Thyroid gland (tissue), 4 donors: ENCODE data around the gene HTRA3. TPM values are rescaled to one million over a fixed set of nuclear protein-coding genes. Genes with fewer than 3 reads are reported as not detected.

Experiments
- DNase-seq, 2 donors: peaks; one replicate each; pipeline ENCODE4 v3.0.0-alpha.2; 2019
- H3K27ac ChIP-seq, 3 donors: fragments of 200-600 bp; sonication (generic); 1 replicate in 2 of 3; 2 replicates in 1 of 3; pipeline ENCODE4 v1.5.1; 2016 to 2019; ENCODE audit warnings: mild to moderate bottlenecking in 1 of 3, moderate library complexity in 1 of 3
- H3K27me3 ChIP-seq: fragments of 200-600 bp; sonication (generic); one replicate; pipeline ENCODE4 v1.5.1; 2019
- H3K36me3 ChIP-seq, 2 donors: fragments of 200-600 bp; sonication (generic); one replicate each; pipeline ENCODE4 v1.5.1; 2016 to 2019
- H3K4me1 ChIP-seq, 2 donors: fragments of 200-600 bp; sonication (generic); one replicate each; pipeline ENCODE4 v1.5.1; 2017 to 2019
- H3K4me3 ChIP-seq, 3 donors: fragments of 200-600 bp; sonication (generic); replicated peaks in 1 of 3; 1 replicate in 2 of 3; 2 replicates in 1 of 3; pipeline ENCODE4 v1.5.1; 2016; ENCODE audit warnings: mild to moderate bottlenecking in 1 of 3
- H3K9me3 ChIP-seq: fragments of 200-600 bp; sonication (generic); one replicate; pipeline ENCODE4 v1.5.1; 2017
- CTCF ChIP-seq, 6 experiments: fragments of 200-600 bp in 3 of 6; fragments of 450-650 bp in 3 of 6; sonication (generic) in 3 of 6; IDR thresholded peaks; one replicate each; pipeline ENCODE4 v1.5.1; 2016 to 2019; ENCODE audit warnings: antibody characterized with exemption in 6 of 6, mild to moderate bottlenecking in 2 of 6, inconsistent platforms in 1 of 6, moderate library complexity in 1 of 6
- POLR2A ChIP-seq, 2 donors: fragments of 450-650 bp; IDR thresholded peaks; one replicate each; pipeline ENCODE4 v1.6.1; 2017; ENCODE audit warnings: antibody characterized with exemption in 2 of 2, mild to moderate bottlenecking in 2 of 2, moderate library complexity in 1 of 2
- WGBS, 2 donors: methylation state at CpG; one replicate each; pipeline ENCODE4 v1.1.5; 2017; 5-methylcytosine and 5-hydroxymethylcytosine counted together
- intact Hi-C: fragments of 100-400 bp; cut with DNase I; formaldehyde crosslinking; loops from one replicate; pipeline ENCODE4 v1.15.1; 2023
- total RNA-seq, 4 donors: library from RNA; depleted of rRNA; stranded (reverse); fragments of >200 nt; gene quantifications; one replicate each; pipeline ENCODE4 v1.2.3, GENCODE V29; 2016

The HTRA3 gene
- total RNA-seq, 4 donors from 2014 or later = 6.9 to 38.3 (median 14.0) TPM

- Histone ChIP-seq H3K36me3 (peaks cover 8 to 11% of the 10 kb centered on the region in 2 donors), H3K4me3 (no peak overlapping the region), H3K9me3 (no peaks in the 10 kb centered on the region), H3K4me1 (no peaks in the 10 kb centered on the region), H3K27ac (no peak overlapping the region), H3K27me3 (no peaks in the 10 kb centered on the region)
- TF ChIP-seq POLR2A (IDR thresholded peaks at IDR 0.05) (no peak), CTCF (IDR thresholded peaks at IDR 0.05) (no peak)
- no peak for DNase-seq
- WGBS, 2 donors = 100% methylated on average over 1 of the region's 1 CpG
- intact Hi-C loops = no loop called here
Observed at GRCh38 chr4:8234715-8235114, 34.8 kb upstream of the HTRA3 start.

- intact Hi-C loops = no loop called here
- Histone ChIP-seq H3K4me1 (no peaks in the 10 kb centered on the region), H3K36me3 (peaks cover 8 to 11% of the 10 kb centered on the region in 2 donors), H3K4me3 (no peak overlapping the region), H3K27me3 (no peaks in the 10 kb centered on the region), H3K27ac (no peak overlapping the region), H3K9me3 (no peaks in the 10 kb centered on the region)
- no peak for DNase-seq
- 95 to 100% methylated on average over 6 to 12 of the region's 13 CpGs for WGBS, 2 donors
- no peak for TF ChIP-seq POLR2A (IDR thresholded peaks at IDR 0.05)
- no peak for TF ChIP-seq CTCF (IDR thresholded peaks at IDR 0.05)
Observed at GRCh38 chr4:8235224-8235623, 34.3 kb upstream of the HTRA3 start.

DNA sequence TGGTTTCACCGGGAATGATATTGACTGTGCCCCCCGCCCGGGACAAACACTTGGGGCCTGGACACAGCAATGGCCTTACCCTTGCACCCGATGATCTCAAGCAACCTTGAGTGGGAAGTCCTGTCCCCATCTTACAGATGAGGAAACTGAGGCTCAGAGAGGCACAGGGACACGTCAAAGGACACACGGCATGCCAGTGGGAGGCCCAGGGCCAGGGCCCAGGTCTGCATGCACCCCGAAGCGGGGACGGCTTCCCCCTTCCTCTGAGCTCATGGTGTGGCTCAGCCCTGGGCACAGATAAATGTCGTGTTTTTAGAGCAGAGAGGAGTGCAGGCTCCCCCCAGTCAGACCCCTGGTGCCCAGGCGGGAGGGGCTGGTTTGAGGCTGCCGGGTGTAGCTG, 33.9 kb upstream of the HTRA3 start:
- H3K36me3 ChIP-seq = peaks cover 8 to 11% of the 10 kb centered on the region in 2 donors
- no peak for TF ChIP-seq CTCF (IDR thresholded peaks at IDR 0.05)
- no peak for TF ChIP-seq POLR2A (IDR thresholded peaks at IDR 0.05)
- intact Hi-C loops = no loop called here
- H3K4me3 ChIP-seq = no peak overlapping the region
- H3K27ac ChIP-seq = no peak overlapping the region
- WGBS, 2 donors = 80 to 100% methylated on average over 2 to 9 of the region's 12 CpGs
- no peaks in the 10 kb centered on the region for H3K27me3 ChIP-seq
- no peaks in the 10 kb centered on the region for H3K9me3 ChIP-seq
- H3K4me1 ChIP-seq = no peaks in the 10 kb centered on the region
- no peak for DNase-seq

- no peak for DNase-seq
- H3K27me3 ChIP-seq = no peaks in the 10 kb centered on the region
- intact Hi-C loops = no loop called here
- TF ChIP-seq CTCF (IDR thresholded peaks at IDR 0.05) (no peak), POLR2A (IDR thresholded peaks at IDR 0.05) (no peak)
- H3K9me3 ChIP-seq = no peaks in the 10 kb centered on the region
- no peak overlapping the region for H3K4me3 ChIP-seq
- H3K27ac ChIP-seq = no peak overlapping the region
- WGBS, 2 donors = 86 to 92% methylated on average over 12 of the region's 24 CpGs
- H3K4me1 ChIP-seq = no peaks in the 10 kb centered on the region
- peaks cover 8 to 11% of the 10 kb centered on the region in 2 donors for H3K36me3 ChIP-seq
Observed at GRCh38 chr4:8236106-8236919, 33.2 kb upstream of the HTRA3 start.

DNA sequence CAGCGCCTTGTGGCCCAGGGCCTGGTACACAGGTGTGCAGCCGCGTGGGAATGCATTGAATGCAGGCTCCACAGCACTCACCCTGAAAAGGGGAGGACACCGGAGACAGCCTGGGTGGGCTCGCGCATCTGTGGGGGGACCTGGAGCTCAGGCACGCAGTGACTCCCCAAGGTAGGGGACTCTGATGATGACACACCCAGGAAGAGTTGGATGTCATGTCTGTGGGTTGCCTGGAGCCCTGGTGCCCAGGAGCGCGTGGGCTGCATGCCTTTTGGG, 32.7 kb upstream of the HTRA3 start:
- Histone ChIP-seq H3K36me3 (peaks cover 8 to 11% of the 10 kb centered on the region in 2 donors), H3K9me3 (no peaks in the 10 kb centered on the region), H3K27ac (no peak overlapping the region), H3K27me3 (no peaks in the 10 kb centered on the region), H3K4me3 (no peak overlapping the region), H3K4me1 (no peaks in the 10 kb centered on the region)
- 88 to 96% methylated on average over 8 to 9 of the region's 9 CpGs for WGBS, 2 donors
- intact Hi-C loops = no loop called here
- DNase-seq = no peak
- TF ChIP-seq POLR2A (IDR thresholded peaks at IDR 0.05) (no peak), CTCF (IDR thresholded peaks at IDR 0.05) (no peak)
